ENCODE data around the gene RASGRF2. TPM values are rescaled to one million over a fixed set of nuclear protein-coding genes. Genes with fewer than 3 reads are reported as not detected.
A peak's percentile ranks its signal among the peaks of the same experiment; 100 is the strongest.

RASGRF2 gene
- total RNA-seq, 2 donors from 2014 or later, result 19.9 to 20.5 TPM

DNA sequence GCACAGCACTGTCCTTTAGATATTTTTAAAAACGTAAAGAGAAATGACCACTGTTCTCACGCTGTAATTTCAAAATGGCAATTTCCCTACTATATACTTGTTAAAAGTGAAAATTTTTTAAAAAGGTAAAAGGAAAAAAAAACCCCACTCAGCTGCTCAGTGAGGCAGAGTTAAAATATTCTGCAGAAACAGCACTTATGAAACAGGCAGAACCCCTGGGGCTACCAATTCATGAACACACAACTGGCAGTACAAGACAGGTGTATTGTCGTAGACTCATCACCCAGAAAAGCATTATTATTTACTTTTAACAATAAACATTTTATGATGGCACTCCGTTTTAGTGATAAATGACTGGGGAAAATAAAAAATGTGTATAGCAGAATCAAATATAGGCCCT is 1.5 kb upstream of the RASGRF2 start:
- Mint-ChIP-seq H3K4me3 (peak overlapping the region; percentile 13 to 19), H3K36me3 (ENCODE audit: insufficient read depth in 2 of 2) (peaks cover 8 to 9% of the 10 kb centered on the region in 2 donors), H3K27me3 (ENCODE audit: low read depth) (peaks cover 7% of the 10 kb centered on the region), H3K4me1 (ENCODE audit: low read depth) (peaks cover 35% of the 10 kb centered on the region), H3K27ac (no peak overlapping the region), H3K9me3 (no peaks in the 10 kb centered on the region)
- ATAC-seq (replicated peaks in 1 of 2) (no peak), DNase-seq (no peak)

- ATAC-seq (replicated peaks in 1 of 2), result no peak
- Mint-ChIP-seq H3K27me3 (ENCODE audit: low read depth) (peaks cover 7% of the 10 kb centered on the region), H3K36me3 (ENCODE audit: insufficient read depth in 2 of 2) (peaks cover 8 to 9% of the 10 kb centered on the region in 2 donors), H3K4me1 (ENCODE audit: low read depth) (peaks cover 39% of the 10 kb centered on the region), H3K9me3 (no peaks in the 10 kb centered on the region), H3K4me3 (peak overlapping the region; percentile 71 to 80), H3K27ac (peak overlapping the region; percentile 33)
- no peak for DNase-seq
Observed at GRCh38 chr5:80959138-80959537, 1.0 kb upstream of the RASGRF2 start.

GRCh38 chr5:80960531-80961375 is 590 bp downstream of the RASGRF2 start:
- Mint-ChIP-seq H3K9me3 (no peaks in the 10 kb centered on the region), H3K36me3 (ENCODE audit: insufficient read depth in 2 of 2) (peaks cover 8 to 9% of the 10 kb centered on the region in 2 donors), H3K4me3 (peak overlapping the region; percentile 90 to 95), H3K27ac (peak overlapping the region; percentile 17), H3K27me3 (ENCODE audit: low read depth) (peaks cover 7% of the 10 kb centered on the region), H3K4me1 (ENCODE audit: low read depth) (peaks cover 55% of the 10 kb centered on the region)
- DNase-seq, result peak; percentile 66 to 71
- ATAC-seq (replicated peaks in 1 of 2), result peak; percentile 65 to 68

- peak; percentile 56 to 68 for DNase-seq
- Mint-ChIP-seq H3K4me3 (peak overlapping the region; percentile 90 to 95), H3K27me3 (ENCODE audit: low read depth) (peaks cover 7% of the 10 kb centered on the region), H3K9me3 (no peaks in the 10 kb centered on the region), H3K36me3 (ENCODE audit: insufficient read depth in 2 of 2) (peaks cover 8 to 9% of the 10 kb centered on the region in 2 donors), H3K4me1 (ENCODE audit: low read depth) (peaks cover 57% of the 10 kb centered on the region), H3K27ac (peak overlapping the region; percentile 17)
- ATAC-seq (replicated peaks in 1 of 2), result peak; percentile 65
Observed at GRCh38 chr5:80961376-80962281, 1.5 kb downstream of the RASGRF2 start.

GRCh38 chr5:80962630-80963520 is 2.7 kb downstream of the RASGRF2 start:
- peak overlapping the region; percentile 66 to 91 for H3K4me3 Mint-ChIP-seq
- ATAC-seq (replicated peaks in 1 of 2), result no peak
- peaks cover 8 to 9% of the 10 kb centered on the region in 2 donors for H3K36me3 Mint-ChIP-seq (ENCODE audit: insufficient read depth in 2 of 2)
- no peak for DNase-seq
- H3K4me1 Mint-ChIP-seq (ENCODE audit: low read depth), result peaks cover 64% of the 10 kb centered on the region
- H3K9me3 Mint-ChIP-seq, result no peaks in the 10 kb centered on the region
- no peak overlapping the region for H3K27ac Mint-ChIP-seq
- peaks cover 7% of the 10 kb centered on the region for H3K27me3 Mint-ChIP-seq (ENCODE audit: low read depth)

DNA sequence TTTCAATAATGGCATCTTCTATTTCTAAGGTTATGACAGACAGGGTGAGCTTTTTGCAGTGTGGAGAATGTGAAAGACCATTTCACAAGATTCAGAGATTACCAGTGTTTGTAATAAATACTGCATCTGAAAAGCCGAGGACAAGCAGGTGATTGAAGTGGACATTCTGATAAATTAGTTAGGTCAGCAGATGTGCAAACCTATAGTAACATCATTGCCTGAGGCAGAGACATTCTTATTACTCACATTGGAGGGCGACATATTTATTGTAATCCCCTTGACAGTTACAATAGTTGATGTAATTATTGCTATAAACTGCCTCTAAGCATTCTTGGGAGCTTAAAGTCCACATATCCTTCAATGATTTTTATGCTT is 3.3 kb downstream of the RASGRF2 start:
- Mint-ChIP-seq H3K27me3 (ENCODE audit: low read depth) (peaks cover 7% of the 10 kb centered on the region), H3K4me3 (peak overlapping the region; percentile 66 to 91), H3K36me3 (ENCODE audit: insufficient read depth in 2 of 2) (peaks cover 8 to 9% of the 10 kb centered on the region in 2 donors), H3K9me3 (no peaks in the 10 kb centered on the region), H3K4me1 (ENCODE audit: low read depth) (peaks cover 63% of the 10 kb centered on the region), H3K27ac (no peak overlapping the region)
- DNase-seq (no peak), ATAC-seq (replicated peaks in 1 of 2) (no peak)

GRCh38 chr5:80963966-80964481 is 3.9 kb downstream of the RASGRF2 start:
- no peak for ATAC-seq (replicated peaks in 1 of 2)
- DNase-seq, result no peak
- Mint-ChIP-seq H3K27ac (peak overlapping the region; percentile 56), H3K9me3 (no peaks in the 10 kb centered on the region), H3K27me3 (ENCODE audit: low read depth) (peaks cover 7% of the 10 kb centered on the region), H3K4me3 (peak overlapping the region; percentile 66 to 91), H3K4me1 (ENCODE audit: low read depth) (peaks cover 59% of the 10 kb centered on the region), H3K36me3 (ENCODE audit: insufficient read depth in 2 of 2) (peaks cover 8 to 9% of the 10 kb centered on the region in 2 donors)

GRCh38 chr5:80964491-80964890 is 4.3 kb downstream of the RASGRF2 start:
- ATAC-seq (replicated peaks in 1 of 2) (no peak), DNase-seq (no peak)
- peak overlapping the region; percentile 66 to 91 for H3K4me3 Mint-ChIP-seq
- peak overlapping the region; percentile 57 for H3K27ac Mint-ChIP-seq
- peaks cover 56% of the 10 kb centered on the region for H3K4me1 Mint-ChIP-seq (ENCODE audit: low read depth)
- peaks cover 4% of the 10 kb centered on the region for H3K27me3 Mint-ChIP-seq (ENCODE audit: low read depth)
- peaks cover 6 to 7% of the 10 kb centered on the region in 2 donors for H3K36me3 Mint-ChIP-seq (ENCODE audit: insufficient read depth in 2 of 2)
- H3K9me3 Mint-ChIP-seq, result no peaks in the 10 kb centered on the region

GRCh38 chr5:80964919-80965318 is 4.8 kb downstream of the RASGRF2 start:
- Mint-ChIP-seq H3K4me1 (ENCODE audit: low read depth) (peaks cover 51% of the 10 kb centered on the region), H3K27ac (peak overlapping the region; percentile 57), H3K9me3 (no peaks in the 10 kb centered on the region), H3K4me3 (peak overlapping the region; percentile 66 to 91), H3K27me3 (ENCODE audit: low read depth) (no peaks in the 10 kb centered on the region), H3K36me3 (ENCODE audit: insufficient read depth in 2 of 2) (peaks cover 3% of the 10 kb centered on the region in 2 donors)
- DNase-seq (no peak), ATAC-seq (replicated peaks in 1 of 2) (no peak)

- H3K36me3 Mint-ChIP-seq (ENCODE audit: insufficient read depth in 2 of 2), result no peaks in the 10 kb centered on the region
- peak overlapping the region; percentile 33 to 52 for H3K4me3 Mint-ChIP-seq
- no peaks in the 10 kb centered on the region for H3K27me3 Mint-ChIP-seq (ENCODE audit: low read depth)
- peak; percentile 44 to 71 for ATAC-seq (replicated peaks in 1 of 2)
- peaks cover 63% of the 10 kb centered on the region for H3K4me1 Mint-ChIP-seq (ENCODE audit: low read depth)
- no peak for DNase-seq
- no peaks in the 10 kb centered on the region for H3K9me3 Mint-ChIP-seq
- peak overlapping the region; percentile 1 for H3K27ac Mint-ChIP-seq
Observed at GRCh38 chr5:80967500-80968181, 7.5 kb downstream of the RASGRF2 start.

GRCh38 chr5:80973027-80973426 is 12.9 kb downstream of the RASGRF2 start:
- ATAC-seq (replicated peaks in 1 of 2) (no peak), DNase-seq (no peak)
- H3K4me1 Mint-ChIP-seq (ENCODE audit: low read depth), result peaks cover 53% of the 10 kb centered on the region

GRCh38 chr5:80975065-80975464 is 14.9 kb downstream of the RASGRF2 start:
- Mint-ChIP-seq H3K4me1 (ENCODE audit: low read depth) (peaks cover 65% of the 10 kb centered on the region), H3K4me3 (no peak overlapping the region), H3K27ac (no peak overlapping the region)

More at GRCh38 chr5:80973027-80973426, 12.9 kb downstream of the RASGRF2 start:
- Mint-ChIP-seq H3K27ac (peak overlapping the region; percentile 59), H3K36me3 (ENCODE audit: insufficient read depth in 2 of 2) (no peaks in the 10 kb centered on the region), H3K4me3 (peak overlapping the region in 1 of 2 donors; percentile 51), H3K9me3 (no peaks in the 10 kb centered on the region), H3K27me3 (ENCODE audit: low read depth) (no peaks in the 10 kb centered on the region)

More at GRCh38 chr5:80975065-80975464, 14.9 kb downstream of the RASGRF2 start:
- Mint-ChIP-seq H3K27me3 (ENCODE audit: low read depth) (no peaks in the 10 kb centered on the region), H3K9me3 (no peaks in the 10 kb centered on the region), H3K36me3 (ENCODE audit: insufficient read depth in 2 of 2) (no peaks in the 10 kb centered on the region)
- ATAC-seq (replicated peaks in 1 of 2) (no peak), DNase-seq (no peak)
